Measurements from ENCODE around the gene KCTD3.
A peak's percentile ranks its signal among the peaks of the same experiment; 100 is the strongest.

KCTD3 gene

GRCh38 chr1:215583185-215583749 is 16.2 kb downstream of the KCTD3 start:
- no peak overlapping the region for H2BK120ac ChIP-seq (ENCODE audit: low read depth, low read length)
- DNase-seq = peak; percentile 78
- H3K27ac ChIP-seq (ENCODE audit: low read depth, low read length) = no peak overlapping the region

GRCh38 chr1:215584389-215584788 is 17.3 kb downstream of the KCTD3 start:
- Histone ChIP-seq H3K18ac (ENCODE audit: low read length) (no peak overlapping the region), H3K4me3 (ENCODE audit: low read length) (no peak overlapping the region), H3K9ac (ENCODE audit: low read length) (no peak overlapping the region), H2BK120ac (ENCODE audit: low read depth, low read length) (no peak overlapping the region), H4K5ac (ENCODE audit: low read length) (no peak overlapping the region), H2BK15ac (replicated peaks; ENCODE audit: low read depth) (no peak overlapping the region), H3K56ac (ENCODE audit: low read length) (no peak overlapping the region), H3K27me3 (ENCODE audit: insufficient read depth, low read length, poor library complexity) (no peaks in the 10 kb centered on the region), H3K4me2 (ENCODE audit: low read length) (no peak overlapping the region), H3K27ac (ENCODE audit: low read depth, low read length) (no peak overlapping the region), H3K23ac (ENCODE audit: low read length) (no peak overlapping the region), H2BK5ac (ENCODE audit: low read length) (no peak overlapping the region), H3K4ac (ENCODE audit: low read depth, low read length) (no peak overlapping the region), H3K4me1 (ENCODE audit: control insufficient read depth, low read depth, low read length) (no peaks in the 10 kb centered on the region), H3K36me3 (ENCODE audit: control insufficient read depth, insufficient read depth, low read length) (no peaks in the 10 kb centered on the region), H2AK5ac (ENCODE audit: low read length) (no peak overlapping the region), H3K79me1 (ENCODE audit: low read length) (no peaks in the 10 kb centered on the region), H3K79me2 (ENCODE audit: control insufficient read depth, insufficient read depth, low read length) (no peaks in the 10 kb centered on the region), H4K8ac (ENCODE audit: low read depth, low read length) (no peak overlapping the region)
- no CpG with 5 or more reads among the region's 1 CpG for WGBS (ENCODE audit: extremely low coverage, insufficient coverage, low lambda C conversion rate)
- no peak for DNase-seq

More at GRCh38 chr1:215583185-215583749, 16.2 kb downstream of the KCTD3 start:
- no peak overlapping the region for H3K4ac ChIP-seq (ENCODE audit: low read depth, low read length)
- H3K36me3 ChIP-seq (ENCODE audit: control insufficient read depth, insufficient read depth, low read length) = no peaks in the 10 kb centered on the region
- H3K9ac ChIP-seq (ENCODE audit: low read length) = no peak overlapping the region
- H3K4me3 ChIP-seq (ENCODE audit: low read length) = no peak overlapping the region
- no peak overlapping the region for H3K4me2 ChIP-seq (ENCODE audit: low read length)
- H4K5ac ChIP-seq (ENCODE audit: low read length) = no peak overlapping the region
- H2BK5ac ChIP-seq (ENCODE audit: low read length) = no peak overlapping the region
- H3K56ac ChIP-seq (ENCODE audit: low read length) = no peak overlapping the region
- no peaks in the 10 kb centered on the region for H3K4me1 ChIP-seq (ENCODE audit: control insufficient read depth, low read depth, low read length)
- no CpG with 5 or more reads among the region's 5 CpGs for WGBS (ENCODE audit: extremely low coverage, insufficient coverage, low lambda C conversion rate)
- H2BK15ac ChIP-seq (replicated peaks; ENCODE audit: low read depth) = no peak overlapping the region
- H3K27me3 ChIP-seq (ENCODE audit: insufficient read depth, low read length, poor library complexity) = no peaks in the 10 kb centered on the region
- no peak overlapping the region for H3K23ac ChIP-seq (ENCODE audit: low read length)
- no peak overlapping the region for H2AK5ac ChIP-seq (ENCODE audit: low read length)
- H4K8ac ChIP-seq (ENCODE audit: low read depth, low read length) = no peak overlapping the region
- no peaks in the 10 kb centered on the region for H3K79me2 ChIP-seq (ENCODE audit: control insufficient read depth, insufficient read depth, low read length)
- H3K18ac ChIP-seq (ENCODE audit: low read length) = no peak overlapping the region
- no peaks in the 10 kb centered on the region for H3K79me1 ChIP-seq (ENCODE audit: low read length)

GRCh38 chr1:215589650-215590435 is 22.7 kb downstream of the KCTD3 start:
- no CpG with 5 or more reads among the region's 4 CpGs for WGBS (ENCODE audit: extremely low coverage, insufficient coverage, low lambda C conversion rate)
- no peak overlapping the region for H3K56ac ChIP-seq (ENCODE audit: low read length)
- peaks cover 1% of the 10 kb centered on the region for H3K79me1 ChIP-seq (ENCODE audit: low read length)
- H4K5ac ChIP-seq (ENCODE audit: low read length) = no peak overlapping the region
- H3K18ac ChIP-seq (ENCODE audit: low read length) = no peak overlapping the region
- H4K8ac ChIP-seq (ENCODE audit: low read depth, low read length) = no peak overlapping the region
- H3K4me3 ChIP-seq (ENCODE audit: low read length) = no peak overlapping the region
- H2BK15ac ChIP-seq (replicated peaks; ENCODE audit: low read depth) = no peak overlapping the region
- no peak overlapping the region for H3K4ac ChIP-seq (ENCODE audit: low read depth, low read length)
- H3K36me3 ChIP-seq (ENCODE audit: control insufficient read depth, insufficient read depth, low read length) = no peaks in the 10 kb centered on the region
- no peaks in the 10 kb centered on the region for H3K27me3 ChIP-seq (ENCODE audit: insufficient read depth, low read length, poor library complexity)
- no peaks in the 10 kb centered on the region for H3K4me1 ChIP-seq (ENCODE audit: control insufficient read depth, low read depth, low read length)
- no peak overlapping the region for H3K27ac ChIP-seq (ENCODE audit: low read depth, low read length)
- no peaks in the 10 kb centered on the region for H3K79me2 ChIP-seq (ENCODE audit: control insufficient read depth, insufficient read depth, low read length)
- H2BK5ac ChIP-seq (ENCODE audit: low read length) = no peak overlapping the region
- no peak overlapping the region for H3K9ac ChIP-seq (ENCODE audit: low read length)
- no peak overlapping the region for H2BK120ac ChIP-seq (ENCODE audit: low read depth, low read length)
- no peak overlapping the region for H2AK5ac ChIP-seq (ENCODE audit: low read length)
- no peak overlapping the region for H3K4me2 ChIP-seq (ENCODE audit: low read length)
- H3K23ac ChIP-seq (ENCODE audit: low read length) = no peak overlapping the region
- no peak for DNase-seq

- no peak overlapping the region for H3K56ac ChIP-seq (ENCODE audit: low read length)
- no peak overlapping the region for H3K27ac ChIP-seq (ENCODE audit: low read depth, low read length)
- no peak for DNase-seq
- H3K4me1 ChIP-seq (ENCODE audit: control insufficient read depth, low read depth, low read length) = no peaks in the 10 kb centered on the region
- H4K8ac ChIP-seq (ENCODE audit: low read depth, low read length) = no peak overlapping the region
- peaks cover 1% of the 10 kb centered on the region for H3K79me1 ChIP-seq (ENCODE audit: low read length)
- H3K79me2 ChIP-seq (ENCODE audit: control insufficient read depth, insufficient read depth, low read length) = no peaks in the 10 kb centered on the region
- no peak overlapping the region for H2AK5ac ChIP-seq (ENCODE audit: low read length)
- no peaks in the 10 kb centered on the region for H3K36me3 ChIP-seq (ENCODE audit: control insufficient read depth, insufficient read depth, low read length)
- H3K4ac ChIP-seq (ENCODE audit: low read depth, low read length) = no peak overlapping the region
- WGBS (ENCODE audit: extremely low coverage, insufficient coverage, low lambda C conversion rate) = no CpG with 5 or more reads among the region's 4 CpGs
- no peaks in the 10 kb centered on the region for H3K27me3 ChIP-seq (ENCODE audit: insufficient read depth, low read length, poor library complexity)
- no peak overlapping the region for H3K18ac ChIP-seq (ENCODE audit: low read length)
- H3K9ac ChIP-seq (ENCODE audit: low read length) = no peak overlapping the region
- no peak overlapping the region for H3K23ac ChIP-seq (ENCODE audit: low read length)
- H2BK15ac ChIP-seq (replicated peaks; ENCODE audit: low read depth) = no peak overlapping the region
- H2BK120ac ChIP-seq (ENCODE audit: low read depth, low read length) = no peak overlapping the region
- no peak overlapping the region for H3K4me2 ChIP-seq (ENCODE audit: low read length)
- H2BK5ac ChIP-seq (ENCODE audit: low read length) = no peak overlapping the region
- no peak overlapping the region for H4K5ac ChIP-seq (ENCODE audit: low read length)
- H3K4me3 ChIP-seq (ENCODE audit: low read length) = no peak overlapping the region
Measured at GRCh38 chr1:215590779-215591491, 23.8 kb downstream of the KCTD3 start.

- no peak overlapping the region for H2BK15ac ChIP-seq (replicated peaks; ENCODE audit: low read depth)
- H4K5ac ChIP-seq (ENCODE audit: low read length) = no peak overlapping the region
- no peak overlapping the region for H2AK5ac ChIP-seq (ENCODE audit: low read length)
- no peaks in the 10 kb centered on the region for H3K79me2 ChIP-seq (ENCODE audit: control insufficient read depth, insufficient read depth, low read length)
- H3K27me3 ChIP-seq (ENCODE audit: insufficient read depth, low read length, poor library complexity) = no peaks in the 10 kb centered on the region
- no CpG with 5 or more reads among the region's 3 CpGs for WGBS (ENCODE audit: extremely low coverage, insufficient coverage, low lambda C conversion rate)
- H3K18ac ChIP-seq (ENCODE audit: low read length) = no peak overlapping the region
- H3K4me1 ChIP-seq (ENCODE audit: control insufficient read depth, low read depth, low read length) = peaks cover 3% of the 10 kb centered on the region
- DNase-seq = no peak
- no peak overlapping the region for H2BK120ac ChIP-seq (ENCODE audit: low read depth, low read length)
- H3K36me3 ChIP-seq (ENCODE audit: control insufficient read depth, insufficient read depth, low read length) = no peaks in the 10 kb centered on the region
- no peak overlapping the region for H3K27ac ChIP-seq (ENCODE audit: low read depth, low read length)
- H3K23ac ChIP-seq (ENCODE audit: low read length) = no peak overlapping the region
- no peak overlapping the region for H3K4me3 ChIP-seq (ENCODE audit: low read length)
- H3K4me2 ChIP-seq (ENCODE audit: low read length) = no peak overlapping the region
- peaks cover 1% of the 10 kb centered on the region for H3K79me1 ChIP-seq (ENCODE audit: low read length)
- no peak overlapping the region for H3K56ac ChIP-seq (ENCODE audit: low read length)
- no peak overlapping the region for H3K4ac ChIP-seq (ENCODE audit: low read depth, low read length)
- no peak overlapping the region for H3K9ac ChIP-seq (ENCODE audit: low read length)
- H4K8ac ChIP-seq (ENCODE audit: low read depth, low read length) = no peak overlapping the region
- H2BK5ac ChIP-seq (ENCODE audit: low read length) = no peak overlapping the region
Measured at GRCh38 chr1:215594640-215595039, 27.5 kb downstream of the KCTD3 start.

Data from mesendoderm (in vitro differentiated cells).